ENCODE measurements around the gene PDE4DIP.
"Not testable (repeated sequence)": the region's sequence is repeated elsewhere in the genome, so short reads cannot be mapped to it uniquely, and the experiment has no call there.

PDE4DIP gene

DNA sequence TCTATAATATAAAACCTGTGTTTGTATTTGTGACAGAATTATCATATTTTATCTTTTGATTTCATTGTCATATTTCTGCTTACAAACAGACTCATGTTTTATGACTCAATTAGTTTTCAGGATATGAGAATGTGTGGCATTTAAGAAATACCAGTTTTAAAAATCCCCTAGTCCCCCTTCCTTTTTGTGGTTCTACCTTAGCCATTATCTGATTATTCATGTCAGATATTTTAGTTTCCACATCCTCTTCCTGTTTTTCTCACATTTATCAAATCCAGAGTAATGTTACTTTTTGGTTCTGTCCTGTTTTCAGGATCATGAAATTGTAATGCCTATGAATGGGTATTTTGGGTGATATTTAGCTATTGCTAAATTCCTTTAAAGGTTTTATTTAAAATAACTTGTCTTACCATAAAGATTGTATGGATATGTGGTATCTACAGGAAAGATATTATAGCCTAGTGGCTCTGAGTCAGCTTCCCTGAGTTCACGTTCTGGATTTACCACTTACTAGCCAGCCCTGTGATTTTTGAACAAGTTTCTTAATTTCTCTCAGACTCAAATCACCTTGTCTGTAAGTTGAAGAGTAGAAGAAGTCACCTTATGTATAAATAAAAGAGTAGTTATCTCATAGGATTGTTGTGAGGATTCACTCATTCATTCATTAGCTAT lies 131.8 kb downstream of the PDE4DIP start:
- DNase-seq (ENCODE audit: low read depth) = peak; percentile 47

DNA sequence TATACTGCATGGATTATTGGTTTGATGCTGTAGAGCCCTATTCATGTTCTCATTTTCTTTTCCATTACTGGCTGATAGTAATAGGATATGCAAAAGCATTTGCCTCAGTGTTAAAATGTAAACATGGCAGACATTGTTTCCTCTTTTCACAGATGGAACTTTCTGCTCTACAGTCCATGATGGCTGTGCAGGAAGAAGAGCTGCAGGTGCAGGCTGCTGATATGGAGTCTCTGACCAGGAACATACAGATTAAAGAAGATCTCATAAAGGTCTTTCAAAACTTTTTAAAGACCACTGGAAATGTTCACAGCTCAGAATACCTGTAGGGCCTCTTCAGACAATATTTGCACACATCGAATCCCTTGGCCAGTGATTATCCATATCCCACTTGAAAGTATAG lies 133.6 kb downstream of the PDE4DIP start:
- DNase-seq (ENCODE audit: low read depth) = not testable (repeated sequence)

GRCh38 chr1:148989378-148989777 lies 145.2 kb downstream of the PDE4DIP start:
- not testable (repeated sequence) for DNase-seq (ENCODE audit: low read depth)

DNA sequence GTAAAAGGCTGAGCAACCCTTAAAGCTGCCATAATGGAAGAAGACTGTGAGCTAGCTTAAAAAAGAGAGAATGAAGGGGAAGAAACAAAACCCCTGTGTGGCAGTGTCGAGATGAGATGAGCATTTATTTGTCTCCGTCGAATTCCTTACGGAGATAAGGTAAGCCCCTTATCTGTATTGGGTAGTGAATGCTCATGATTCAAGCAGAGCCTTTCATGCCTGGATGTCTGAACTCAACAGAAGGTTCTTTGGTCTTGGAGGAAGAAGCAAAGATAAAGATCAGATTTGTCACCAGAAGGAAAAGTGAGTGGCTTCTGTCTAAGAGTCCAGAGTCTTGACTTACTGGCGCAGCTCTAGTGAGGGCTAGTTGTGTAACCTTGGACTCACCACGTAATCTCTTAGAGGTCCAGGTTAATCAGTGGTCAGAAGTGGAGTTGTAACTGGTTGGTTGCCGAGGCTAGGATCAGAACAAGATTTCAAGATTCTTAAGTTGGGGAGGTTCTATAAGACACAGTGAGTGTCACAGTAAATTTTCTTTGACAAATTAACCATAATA lies 146.1 kb downstream of the PDE4DIP start:
- DNase-seq (ENCODE audit: low read depth) = peak; percentile 65

GRCh38 chr1:148991818-148992217 lies 147.6 kb downstream of the PDE4DIP start:
- not testable (repeated sequence) for DNase-seq (ENCODE audit: low read depth)

GRCh38 chr1:148992364-148992763 lies 148.1 kb downstream of the PDE4DIP start:
- not testable (repeated sequence) for DNase-seq (ENCODE audit: low read depth)

DNA sequence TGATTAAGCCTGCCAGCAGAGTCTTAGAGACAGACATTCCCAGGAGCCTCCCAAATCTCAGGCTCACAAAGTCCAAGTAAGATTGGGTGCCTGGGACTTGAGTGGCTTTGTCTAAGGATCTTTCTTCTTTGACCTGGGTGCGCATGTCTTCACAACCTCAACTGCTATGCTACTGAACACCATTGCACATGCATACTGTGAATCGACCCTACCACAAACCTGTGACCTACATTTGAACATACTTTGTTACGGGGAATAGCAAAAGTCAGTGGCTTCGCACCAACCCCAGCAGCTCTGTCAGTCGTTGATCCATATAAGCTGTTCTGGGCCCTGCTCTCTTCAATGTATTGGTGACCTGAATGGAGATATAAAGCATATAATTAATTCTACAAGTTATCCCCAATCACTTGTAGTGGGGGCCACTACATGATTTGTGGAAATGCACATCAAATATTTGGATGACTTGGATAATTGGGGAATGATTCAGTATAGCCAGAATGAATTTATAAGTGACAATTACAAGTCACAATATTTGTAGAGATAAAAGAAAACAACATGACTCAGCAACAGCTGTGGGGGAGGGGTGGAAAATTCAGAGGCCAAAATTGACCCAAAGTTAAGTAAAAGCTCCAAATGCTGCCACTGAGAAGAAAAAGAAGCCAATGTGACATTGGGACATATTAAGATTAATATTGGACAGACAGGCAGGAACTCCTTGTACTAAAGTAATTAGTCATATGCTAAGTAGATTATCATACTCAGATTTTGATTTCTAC lies 152.4 kb downstream of the PDE4DIP start:
- not testable (repeated sequence) for DNase-seq (ENCODE audit: low read depth)

DNA sequence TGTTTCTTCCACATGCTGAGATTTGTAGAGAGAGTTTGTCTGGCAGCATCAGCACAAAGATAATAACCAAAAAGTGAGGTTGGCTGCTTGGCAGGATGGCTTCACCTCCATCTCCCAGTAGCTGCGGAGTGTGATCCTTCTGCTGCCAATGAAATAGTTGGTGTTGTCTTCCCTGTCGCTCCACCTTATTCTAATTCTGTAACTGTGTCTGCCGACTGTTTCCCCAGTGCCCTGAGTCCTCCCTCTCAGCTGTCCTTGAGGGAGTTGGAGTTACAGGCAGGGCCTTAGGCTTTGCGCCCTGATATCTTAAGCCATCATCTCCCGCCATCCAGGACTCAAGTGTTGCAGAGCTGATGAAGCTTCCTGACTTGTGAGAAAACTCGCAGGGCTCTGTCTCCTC lies 153.2 kb downstream of the PDE4DIP start:
- not testable (repeated sequence) for DNase-seq (ENCODE audit: low read depth)

- DNase-seq (ENCODE audit: low read depth) = not testable (repeated sequence)
These were observed 158.4 kb downstream of the PDE4DIP start for GRCh38 chr1:149002664-149003063.

DNA sequence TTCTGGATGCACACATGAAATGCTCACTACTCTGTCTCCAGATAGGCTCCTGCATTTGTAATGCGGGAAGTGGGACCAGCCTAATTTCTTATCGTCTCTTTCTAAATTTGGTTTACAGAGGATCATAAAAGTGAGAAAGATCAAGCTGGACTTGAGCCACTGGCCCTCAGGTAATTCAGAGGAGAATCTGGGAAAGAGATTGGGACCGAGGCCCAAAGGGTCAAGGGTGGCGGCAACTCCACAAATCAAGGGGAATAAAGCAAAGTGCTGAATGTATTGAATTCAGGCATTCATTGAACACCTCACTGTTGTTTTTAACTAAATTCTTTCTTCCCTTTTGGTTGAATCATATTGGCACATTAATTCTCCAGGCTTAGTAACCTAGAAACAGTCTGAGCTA lies 164.1 kb downstream of the PDE4DIP start:
- DNase-seq (ENCODE audit: low read depth) = not testable (repeated sequence)

DNA sequence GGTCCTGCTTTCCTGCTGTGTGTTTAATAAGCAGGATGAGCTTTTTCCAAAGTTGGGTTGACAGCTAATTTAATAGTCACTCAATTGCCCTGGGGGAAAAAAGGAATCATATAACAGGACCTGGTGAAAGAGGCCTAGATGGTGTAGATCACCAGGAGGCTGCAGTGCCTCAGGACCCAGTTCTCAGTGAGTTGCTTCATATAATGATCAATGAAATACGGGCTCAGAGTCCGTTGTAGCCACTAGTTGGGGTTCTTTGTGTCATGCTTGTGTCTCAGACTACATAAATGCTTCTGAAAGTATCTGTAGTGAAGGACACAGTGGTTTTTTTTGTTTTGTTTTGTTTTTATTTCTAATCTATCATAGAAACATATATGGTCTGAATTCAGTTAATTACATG lies 164.5 kb downstream of the PDE4DIP start:
- DNase-seq (ENCODE audit: low read depth) = not testable (repeated sequence)

- DNase-seq (ENCODE audit: low read depth) = not testable (repeated sequence)
These were observed 165.5 kb downstream of the PDE4DIP start for GRCh38 chr1:149009761-149010160.

DNA sequence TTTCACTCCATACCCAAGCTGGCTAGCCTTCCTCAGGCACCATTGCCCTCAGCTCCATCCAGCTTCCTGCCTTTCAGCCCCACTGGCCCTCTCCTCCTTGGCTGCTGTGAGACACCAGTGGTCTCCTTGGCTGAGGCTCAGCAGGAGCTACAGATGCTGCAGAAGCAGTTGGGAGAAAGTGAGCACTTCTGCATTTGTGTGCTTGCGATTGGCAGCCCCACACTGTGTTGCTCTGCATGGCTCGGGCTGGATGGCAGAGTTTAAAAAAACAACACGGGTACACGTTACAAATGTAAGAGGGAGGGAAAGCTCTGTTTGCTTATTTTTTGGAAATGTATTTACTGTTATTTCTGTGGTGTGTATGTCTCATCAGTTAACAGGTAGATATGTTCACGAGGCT lies 168.4 kb downstream of the PDE4DIP start:
- DNase-seq (ENCODE audit: low read depth) = not testable (repeated sequence)

- not testable (repeated sequence) for DNase-seq (ENCODE audit: low read depth)
These were observed 169.3 kb downstream of the PDE4DIP start for GRCh38 chr1:149013513-149013912.

DNA sequence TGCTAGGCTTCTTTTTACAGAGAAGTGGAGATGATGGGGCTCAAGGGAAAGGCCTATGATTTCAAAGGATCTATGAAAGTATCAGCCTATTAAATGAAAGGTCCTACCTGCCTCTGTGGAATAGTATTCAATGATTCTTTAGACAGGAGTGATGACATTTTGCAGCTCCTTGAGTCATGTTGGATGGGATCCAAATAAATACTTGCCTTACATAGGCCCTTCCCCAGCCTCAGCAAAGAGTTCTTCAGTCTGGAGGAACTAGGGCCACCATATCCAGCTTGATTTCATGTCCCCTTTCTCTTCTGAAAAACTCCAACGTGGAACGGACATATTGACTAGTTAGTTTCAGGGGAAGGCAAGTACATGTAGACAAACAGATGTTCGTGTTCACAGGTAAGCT lies 171.3 kb downstream of the PDE4DIP start:
- DNase-seq (ENCODE audit: low read depth) = not testable (repeated sequence)

GRCh38 chr1:149016626-149017025 lies 172.4 kb downstream of the PDE4DIP start:
- not testable (repeated sequence) for DNase-seq (ENCODE audit: low read depth)

GRCh38 chr1:149018577-149018976 lies 174.3 kb downstream of the PDE4DIP start:
- DNase-seq (ENCODE audit: low read depth) = not testable (repeated sequence)

- not testable (repeated sequence) for DNase-seq (ENCODE audit: low read depth)
These were observed 180.1 kb downstream of the PDE4DIP start for GRCh38 chr1:149024327-149024726.

- not testable (repeated sequence) for DNase-seq (ENCODE audit: low read depth)
These were observed 189.7 kb downstream of the PDE4DIP start for GRCh38 chr1:149033916-149034315.

GRCh38 chr1:149043056-149043455 lies 198.8 kb downstream of the PDE4DIP start:
- DNase-seq (ENCODE audit: low read depth) = not testable (repeated sequence)

DNA sequence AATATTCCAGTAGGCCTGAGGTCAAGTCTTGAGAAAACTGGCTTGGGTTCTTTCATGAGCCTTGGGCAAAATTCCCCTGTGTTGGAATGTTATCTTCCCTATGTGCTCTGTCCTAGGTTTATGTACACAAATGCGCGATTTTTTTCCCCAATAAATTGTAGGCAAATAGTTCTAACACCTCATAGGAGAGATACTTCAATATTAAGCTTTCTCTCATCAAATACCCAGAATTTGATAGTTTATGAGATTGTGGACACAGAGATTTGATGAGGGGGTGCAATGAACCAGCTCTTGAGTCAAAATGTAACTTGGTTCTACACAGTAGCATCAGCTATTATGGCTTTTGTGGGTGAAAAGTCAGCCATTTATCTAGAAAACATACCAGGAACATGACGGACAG lies 220.4 kb downstream of the PDE4DIP start:
- DNase-seq (ENCODE audit: low read depth) = not testable (repeated sequence)

DNA sequence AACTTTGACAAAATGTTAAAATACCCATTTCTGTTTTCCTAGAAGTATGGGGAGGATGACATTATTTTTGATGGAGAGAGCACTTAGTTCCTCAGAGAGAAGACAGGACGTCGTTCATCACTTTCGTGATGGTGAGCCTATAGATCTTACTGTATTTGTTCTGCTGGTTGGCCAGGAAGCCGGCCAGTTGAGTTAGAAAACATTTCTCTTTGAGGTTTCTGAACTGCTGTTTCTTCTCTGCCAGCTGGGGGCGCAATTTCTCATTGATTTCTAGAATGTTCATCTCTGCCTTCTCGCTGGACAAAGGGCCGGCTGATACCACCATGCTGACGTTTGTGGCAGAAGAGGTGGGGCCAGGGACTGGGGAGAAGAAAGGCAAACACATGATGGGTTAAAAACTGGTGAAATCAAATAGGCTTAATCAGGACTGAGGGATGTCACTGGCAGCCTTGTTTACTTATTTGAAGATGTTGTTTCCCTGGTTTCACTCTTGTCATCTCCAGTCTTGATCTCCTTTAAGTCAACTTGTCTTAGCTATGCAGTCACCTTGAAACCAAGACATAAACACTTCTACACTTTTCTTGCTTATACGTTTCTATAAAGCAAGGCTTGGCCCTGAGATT lies 231.4 kb downstream of the PDE4DIP start:
- not testable (repeated sequence) for DNase-seq (ENCODE audit: low read depth)

Measured in amniotic epithelial cell (primary cell).